ENCODE measurements around the gene ADARB1. TPM values are rescaled to one million over a fixed set of nuclear protein-coding genes. Genes with fewer than 3 reads are reported as not detected.
"Not testable (repeated sequence)": the region's sequence is repeated elsewhere in the genome, so short reads cannot be mapped to it uniquely, and the experiment has no call there.

The ADARB1 gene
- polyA plus RNA-seq, 4 donors, result 1.1 to 8.3 (median 3.8) TPM

DNA sequence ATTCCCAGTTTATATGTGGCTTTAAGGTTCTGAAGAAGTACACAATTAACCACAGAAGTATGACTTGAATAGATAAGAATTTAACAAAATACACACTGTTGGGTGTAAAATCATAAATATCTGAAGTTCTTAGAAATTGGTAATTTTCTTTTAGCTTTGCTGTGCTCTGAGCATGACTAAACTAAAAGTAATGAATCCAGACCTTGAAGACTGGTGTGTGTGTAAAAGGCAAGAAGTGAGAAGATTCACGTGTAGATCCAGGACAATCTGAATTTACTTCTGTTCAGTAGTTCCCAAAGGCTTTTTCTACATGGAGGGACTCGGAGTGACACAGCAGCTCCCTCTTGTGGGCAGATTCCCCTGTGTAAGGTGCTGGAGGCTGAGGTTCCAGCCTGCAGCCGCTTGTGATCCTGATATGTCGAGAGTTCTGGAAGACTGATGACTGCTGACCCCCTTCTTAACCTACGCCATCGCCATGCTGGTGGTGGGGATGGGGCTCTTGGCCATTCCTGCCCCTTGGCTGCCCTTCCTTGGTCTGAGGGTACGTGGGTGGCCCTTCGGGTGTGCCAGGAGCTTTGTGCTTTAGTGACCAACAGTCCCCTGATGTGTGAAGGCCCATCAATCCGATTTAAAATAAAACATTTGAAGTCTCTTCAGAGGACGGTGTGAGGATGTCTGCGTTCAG, 62.7 kb downstream of the ADARB1 start:
- H3K27ac ChIP-seq (ENCODE audit: low read depth in 1 of 3, low read length in 2 of 3), result no peak overlapping the region
- no peak for FAIRE-seq
- WGBS, 3 donors, result 27 to 42% (median 36%) methylated on average over 11 of the region's 11 CpGs

DNA sequence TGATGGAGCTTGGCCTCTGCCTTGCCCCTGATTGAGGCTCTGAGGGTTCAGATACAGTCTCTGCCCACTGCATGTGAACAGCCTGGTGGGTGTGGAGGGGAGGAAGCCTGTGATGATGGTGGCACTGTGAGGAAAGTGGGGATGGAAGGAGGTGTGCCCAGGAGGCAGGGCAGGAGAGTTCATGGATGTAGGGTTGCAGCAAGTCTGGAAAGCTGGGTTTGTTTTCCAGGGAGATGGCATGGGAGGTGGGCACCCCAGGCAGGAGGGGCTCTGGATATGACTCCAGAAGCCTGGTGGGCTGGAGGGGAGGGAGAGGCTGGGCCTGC, 63.2 kb downstream of the ADARB1 start:
- DNase-seq (no peak), FAIRE-seq (no peak)
- Histone ChIP-seq H3K4me3 (ENCODE audit: low read depth in 1 of 3, low read length in 3 of 3) (no peak overlapping the region), H3K9me3 (ENCODE audit: control insufficient read depth in 2 of 2, insufficient read depth in 1 of 2, low read depth in 1 of 2, low read length in 1 of 2) (no peaks in the 10 kb centered on the region), H3K4me1 (ENCODE audit: control insufficient read depth in 3 of 3, insufficient read depth in 2 of 3, low read depth in 1 of 3, low read length in 2 of 3) (peaks cover 0 to 15% (median 6%) of the 10 kb centered on the region in 3 donors), H3K27ac (ENCODE audit: low read depth in 1 of 3, low read length in 2 of 3) (peak overlapping the region in 1 of 3 donors; percentile 98), H3K27me3 (ENCODE audit: control insufficient read depth in 3 of 3, insufficient read depth in 3 of 3, low read length in 3 of 3) (no peaks in the 10 kb centered on the region), H3K36me3 (ENCODE audit: control insufficient read depth in 3 of 3, insufficient read depth in 2 of 3, low read depth in 1 of 3, low read length in 3 of 3) (peaks cover 0 to 6% (median 0%) of the 10 kb centered on the region in 3 donors)

More for the DNA sequence above, 62.7 kb downstream of the ADARB1 start:
- Histone ChIP-seq H3K27me3 (ENCODE audit: control insufficient read depth in 3 of 3, insufficient read depth in 3 of 3, low read length in 3 of 3) (no peaks in the 10 kb centered on the region), H3K36me3 (ENCODE audit: control insufficient read depth in 3 of 3, insufficient read depth in 2 of 3, low read depth in 1 of 3, low read length in 3 of 3) (peaks cover 0 to 6% (median 0%) of the 10 kb centered on the region in 3 donors), H3K4me1 (ENCODE audit: control insufficient read depth in 3 of 3, insufficient read depth in 2 of 3, low read depth in 1 of 3, low read length in 2 of 3) (peaks cover 0 to 15% (median 6%) of the 10 kb centered on the region in 3 donors), H3K4me3 (ENCODE audit: low read depth in 1 of 3, low read length in 3 of 3) (no peak overlapping the region), H3K9me3 (ENCODE audit: control insufficient read depth in 2 of 2, insufficient read depth in 1 of 2, low read depth in 1 of 2, low read length in 1 of 2) (no peaks in the 10 kb centered on the region)
- DNase-seq, result peak; percentile 84 to 92

DNA sequence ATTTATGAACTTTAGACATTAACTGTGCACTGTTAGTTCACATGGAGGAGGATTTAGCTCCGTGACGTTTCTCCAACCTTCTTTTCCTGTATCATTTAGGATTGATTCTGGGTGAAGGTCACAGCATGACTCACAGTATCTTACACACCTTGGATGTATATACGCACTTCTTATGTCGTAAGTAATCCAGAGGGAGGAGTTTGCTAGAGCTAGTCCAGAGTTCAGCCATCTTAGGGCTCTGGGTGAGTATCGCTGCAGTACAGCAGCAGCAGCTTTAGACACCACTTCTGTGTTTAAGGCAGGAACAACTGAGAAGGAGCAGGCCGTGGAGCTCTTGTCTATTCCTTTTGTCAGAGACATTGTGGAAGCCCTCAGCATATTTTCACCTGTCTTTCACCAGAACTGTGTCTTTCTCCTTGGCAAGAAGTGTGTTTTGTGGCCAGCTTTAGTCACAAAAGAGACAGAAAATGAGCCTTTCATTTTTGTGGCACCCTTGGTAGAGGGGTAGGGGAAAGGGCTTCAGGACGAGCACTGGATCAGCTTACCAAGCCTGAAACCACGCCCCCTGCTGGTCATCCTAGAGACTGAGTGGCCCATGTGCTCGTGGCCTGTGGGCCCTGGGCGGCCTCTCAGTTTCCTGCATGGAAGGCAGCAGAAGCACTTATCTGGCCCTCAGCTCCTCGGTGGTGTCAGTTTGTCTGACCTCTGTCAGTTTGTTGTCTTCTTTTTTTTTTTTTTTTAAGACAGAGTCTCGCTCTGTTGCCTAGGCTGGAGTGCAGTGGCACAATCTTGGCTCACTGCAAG, 64.0 kb downstream of the ADARB1 start:
- Histone ChIP-seq H3K4me3 (ENCODE audit: low read depth in 1 of 3, low read length in 3 of 3) (no peak overlapping the region), H3K27me3 (ENCODE audit: control insufficient read depth in 3 of 3, insufficient read depth in 3 of 3, low read length in 3 of 3) (no peaks in the 10 kb centered on the region), H3K27ac (ENCODE audit: low read depth in 1 of 3, low read length in 2 of 3) (peak overlapping the region; percentile 89 to 98 (median 89)), H3K9me3 (ENCODE audit: control insufficient read depth in 2 of 2, insufficient read depth in 1 of 2, low read depth in 1 of 2, low read length in 1 of 2) (no peaks in the 10 kb centered on the region), H3K4me1 (ENCODE audit: control insufficient read depth in 3 of 3, insufficient read depth in 2 of 3, low read depth in 1 of 3, low read length in 2 of 3) (peaks cover 0 to 15% (median 6%) of the 10 kb centered on the region in 3 donors), H3K36me3 (ENCODE audit: control insufficient read depth in 3 of 3, insufficient read depth in 2 of 3, low read depth in 1 of 3, low read length in 3 of 3) (peaks cover 0 to 6% (median 0%) of the 10 kb centered on the region in 3 donors)
- FAIRE-seq, result no peak
- WGBS, 3 donors, result 31 to 53% (median 32%) methylated on average over 11 to 12 of the region's 12 CpGs
- peak; percentile 91 to 98 for DNase-seq

DNA sequence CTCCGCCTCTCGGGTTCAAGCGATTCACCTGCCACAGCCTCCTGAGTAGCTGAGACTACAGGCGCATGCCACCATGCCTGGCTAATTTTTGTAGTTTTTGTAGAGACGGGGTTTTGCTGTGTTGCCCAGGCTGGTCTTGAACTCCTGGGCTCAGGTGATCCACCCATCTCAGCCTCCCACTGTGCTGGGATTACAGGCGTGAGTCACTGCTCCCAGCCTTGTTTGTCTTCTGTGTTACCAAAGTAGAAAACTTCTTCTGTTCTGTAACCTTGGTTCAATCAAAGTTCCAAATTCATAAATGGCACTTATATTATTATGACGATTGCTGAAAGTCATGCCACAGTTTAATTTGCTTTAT, 64.6 kb downstream of the ADARB1 start:
- WGBS, 3 donors, result 89 to 95% (median 94%) methylated on average over 7 of the region's 7 CpGs
- FAIRE-seq, result not testable (repeated sequence)

DNA sequence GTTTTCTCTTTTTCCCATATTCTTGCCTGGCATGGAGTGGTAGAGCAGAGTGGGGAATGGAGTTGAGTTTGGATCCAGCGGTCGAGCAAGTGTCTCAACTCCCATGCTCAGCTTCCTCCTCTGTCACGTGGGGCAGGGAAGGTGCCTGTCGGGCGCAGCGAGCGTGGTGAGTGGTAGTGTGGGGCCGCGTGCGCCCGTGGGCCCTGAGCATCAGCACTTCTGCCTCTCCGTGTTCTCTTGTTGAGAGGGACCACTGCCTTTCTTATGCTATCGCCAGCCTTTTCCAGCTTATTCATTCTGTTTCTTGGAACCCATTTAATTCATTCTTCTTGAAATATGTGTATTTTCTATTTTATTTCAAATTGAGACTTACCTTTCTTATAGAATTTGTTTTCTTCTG, 65.1 kb downstream of the ADARB1 start:
- H3K9me3 ChIP-seq (ENCODE audit: control insufficient read depth in 2 of 2, insufficient read depth in 1 of 2, low read depth in 1 of 2, low read length in 1 of 2), result no peaks in the 10 kb centered on the region
- no peak overlapping the region for H3K4me3 ChIP-seq (ENCODE audit: low read depth in 1 of 3, low read length in 3 of 3)
- FAIRE-seq (no peak), DNase-seq (no peak)
- no peak overlapping the region for H3K27ac ChIP-seq (ENCODE audit: low read depth in 1 of 3, low read length in 2 of 3)
- WGBS, 3 donors, result 94 to 97% (median 95%) methylated on average over 13 of the region's 13 CpGs
- no peaks in the 10 kb centered on the region for H3K27me3 ChIP-seq (ENCODE audit: control insufficient read depth in 3 of 3, insufficient read depth in 3 of 3, low read length in 3 of 3)
- H3K36me3 ChIP-seq (ENCODE audit: control insufficient read depth in 3 of 3, insufficient read depth in 2 of 3, low read depth in 1 of 3, low read length in 3 of 3), result peaks cover 0 to 6% (median 0%) of the 10 kb centered on the region in 3 donors
- peaks cover 0 to 15% (median 6%) of the 10 kb centered on the region in 3 donors for H3K4me1 ChIP-seq (ENCODE audit: control insufficient read depth in 3 of 3, insufficient read depth in 2 of 3, low read depth in 1 of 3, low read length in 2 of 3)

More for the DNA sequence above, 64.6 kb downstream of the ADARB1 start:
- H3K36me3 ChIP-seq (ENCODE audit: control insufficient read depth in 3 of 3, insufficient read depth in 2 of 3, low read depth in 1 of 3, low read length in 3 of 3); H3K4me3 ChIP-seq (ENCODE audit: low read depth in 1 of 3, low read length in 3 of 3); H3K9me3 ChIP-seq (ENCODE audit: control insufficient read depth in 2 of 2, insufficient read depth in 1 of 2, low read depth in 1 of 2, low read length in 1 of 2); DNase-seq; H3K27me3 ChIP-seq (ENCODE audit: control insufficient read depth in 3 of 3, insufficient read depth in 3 of 3, low read length in 3 of 3): not testable (repeated sequence)
- Histone ChIP-seq H3K27ac (ENCODE audit: low read depth in 1 of 3, low read length in 2 of 3) (peak overlapping the region in 1 of 3 donors; percentile 89), H3K4me1 (ENCODE audit: control insufficient read depth in 3 of 3, insufficient read depth in 2 of 3, low read depth in 1 of 3, low read length in 2 of 3) (peaks cover 0 to 15% (median 6%) of the 10 kb centered on the region in 3 donors)

DNA sequence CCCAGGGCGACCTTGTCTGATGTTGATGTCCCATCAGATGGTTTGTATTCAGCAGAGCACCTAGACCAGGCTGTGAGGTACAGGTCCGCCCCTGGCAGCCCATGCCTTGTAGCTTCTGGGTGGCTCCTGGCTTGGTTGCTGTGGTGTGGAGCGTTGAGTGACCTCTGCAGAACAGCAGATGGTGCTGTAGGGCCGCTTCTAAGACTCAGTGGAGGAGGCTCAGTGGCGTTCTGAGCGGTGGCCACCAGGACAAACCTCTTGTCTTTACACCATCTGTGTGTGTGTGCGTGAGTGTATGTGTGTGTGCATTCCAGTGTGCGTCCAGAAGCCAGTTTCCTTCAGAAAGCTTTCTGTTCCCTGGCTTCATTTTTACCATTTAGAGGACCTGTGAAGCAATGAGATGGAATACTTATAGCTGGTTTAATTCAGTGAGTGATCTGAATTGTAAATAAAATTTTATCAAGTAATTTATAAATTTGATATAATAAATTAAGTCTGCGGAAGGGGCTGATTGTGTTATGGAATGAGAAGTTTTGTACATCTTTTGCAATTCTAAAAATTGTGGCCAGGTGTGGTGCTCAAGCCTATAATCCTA, 66.1 kb downstream of the ADARB1 start:
- H3K27me3 ChIP-seq (ENCODE audit: control insufficient read depth in 3 of 3, insufficient read depth in 3 of 3, low read length in 3 of 3), result no peaks in the 10 kb centered on the region
- no peak for FAIRE-seq
- H3K9me3 ChIP-seq (ENCODE audit: control insufficient read depth in 2 of 2, insufficient read depth in 1 of 2, low read depth in 1 of 2, low read length in 1 of 2), result no peaks in the 10 kb centered on the region
- H3K4me1 ChIP-seq (ENCODE audit: control insufficient read depth in 3 of 3, insufficient read depth in 2 of 3, low read depth in 1 of 3, low read length in 2 of 3), result peaks cover 0 to 15% (median 6%) of the 10 kb centered on the region in 3 donors
- no peak overlapping the region for H3K27ac ChIP-seq (ENCODE audit: low read depth in 1 of 3, low read length in 2 of 3)
- peaks cover 0 to 7% (median 0%) of the 10 kb centered on the region in 3 donors for H3K36me3 ChIP-seq (ENCODE audit: control insufficient read depth in 3 of 3, insufficient read depth in 2 of 3, low read depth in 1 of 3, low read length in 3 of 3)
- WGBS, 3 donors, result 17 to 25% (median 24%) methylated on average over 9 of the region's 9 CpGs
- no peak overlapping the region for H3K4me3 ChIP-seq (ENCODE audit: low read depth in 1 of 3, low read length in 3 of 3)
- DNase-seq, result peak; percentile 86 to 87

DNA sequence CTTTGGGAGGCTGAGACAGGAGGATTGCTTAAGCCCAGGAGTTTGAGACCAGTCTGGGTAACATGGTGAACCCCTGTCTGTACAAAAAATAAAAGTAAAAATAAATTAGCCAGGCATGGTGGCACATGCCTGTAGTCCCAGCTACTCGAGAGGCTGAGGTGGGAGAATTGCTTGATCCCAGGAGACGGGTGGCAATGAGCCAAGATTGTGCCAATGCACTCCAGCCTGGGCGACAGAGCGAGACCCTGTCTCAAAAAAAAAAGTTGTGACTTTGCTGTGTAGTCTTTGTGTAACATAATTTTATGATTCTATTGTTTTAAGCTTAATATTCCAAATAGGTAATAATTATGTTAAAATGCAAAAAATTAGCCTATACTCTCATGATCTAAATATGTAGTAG, 66.6 kb downstream of the ADARB1 start:
- not testable (repeated sequence) for H3K36me3 ChIP-seq (ENCODE audit: control insufficient read depth in 3 of 3, insufficient read depth in 2 of 3, low read depth in 1 of 3, low read length in 3 of 3); DNase-seq; H3K27me3 ChIP-seq (ENCODE audit: control insufficient read depth in 3 of 3, insufficient read depth in 3 of 3, low read length in 3 of 3); H3K9me3 ChIP-seq (ENCODE audit: control insufficient read depth in 2 of 2, insufficient read depth in 1 of 2, low read depth in 1 of 2, low read length in 1 of 2); FAIRE-seq; H3K27ac ChIP-seq (ENCODE audit: low read depth in 1 of 3, low read length in 2 of 3); H3K4me3 ChIP-seq (ENCODE audit: low read depth in 1 of 3, low read length in 3 of 3)
- whole genome bisulfite sequencing, 3 donors, result 82 to 88% (median 88%) methylated on average over 4 of the region's 4 CpGs
- peaks cover 0 to 15% (median 6%) of the 10 kb centered on the region in 3 donors for H3K4me1 ChIP-seq (ENCODE audit: control insufficient read depth in 3 of 3, insufficient read depth in 2 of 3, low read depth in 1 of 3, low read length in 2 of 3)

DNA sequence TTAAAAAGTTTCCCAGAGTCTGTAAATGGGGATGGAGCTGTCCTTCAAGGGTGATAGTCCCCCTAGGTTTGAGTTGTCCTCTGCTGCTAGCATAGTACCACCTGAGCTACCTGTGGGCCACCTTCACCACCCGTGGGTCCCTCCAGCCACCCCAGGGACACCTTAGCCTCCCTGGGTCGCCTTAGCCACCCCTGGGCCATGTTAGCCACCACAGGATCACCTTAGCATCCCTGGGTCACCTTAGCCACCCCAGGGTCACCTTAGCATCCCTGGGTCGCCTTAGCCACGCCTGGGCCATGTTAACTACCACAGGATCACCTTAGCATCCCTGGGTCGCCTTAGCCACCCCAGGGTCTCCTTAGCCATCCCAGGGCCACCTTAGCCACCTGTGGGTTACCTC, 67.1 kb downstream of the ADARB1 start:
- H3K27ac ChIP-seq (ENCODE audit: low read depth in 1 of 3, low read length in 2 of 3), result no peak overlapping the region
- 82 to 89% (median 88%) methylated on average over 4 to 5 of the region's 5 CpGs for WGBS, 3 donors
- DNase-seq, result no peak

More for the DNA sequence above, 67.1 kb downstream of the ADARB1 start:
- H3K4me1 ChIP-seq (ENCODE audit: control insufficient read depth in 3 of 3, insufficient read depth in 2 of 3, low read depth in 1 of 3, low read length in 2 of 3), result peaks cover 0 to 15% (median 6%) of the 10 kb centered on the region in 3 donors
- no peaks in the 10 kb centered on the region for H3K27me3 ChIP-seq (ENCODE audit: control insufficient read depth in 3 of 3, insufficient read depth in 3 of 3, low read length in 3 of 3)
- peaks cover 0 to 7% (median 0%) of the 10 kb centered on the region in 3 donors for H3K36me3 ChIP-seq (ENCODE audit: control insufficient read depth in 3 of 3, insufficient read depth in 2 of 3, low read depth in 1 of 3, low read length in 3 of 3)
- H3K9me3 ChIP-seq (ENCODE audit: control insufficient read depth in 2 of 2, insufficient read depth in 1 of 2, low read depth in 1 of 2, low read length in 1 of 2), result no peaks in the 10 kb centered on the region
- no peak for FAIRE-seq
- no peak overlapping the region for H3K4me3 ChIP-seq (ENCODE audit: low read depth in 1 of 3, low read length in 3 of 3)
